ENCODE measurements around the gene ARID1B.

Gene ARID1B

DNA sequence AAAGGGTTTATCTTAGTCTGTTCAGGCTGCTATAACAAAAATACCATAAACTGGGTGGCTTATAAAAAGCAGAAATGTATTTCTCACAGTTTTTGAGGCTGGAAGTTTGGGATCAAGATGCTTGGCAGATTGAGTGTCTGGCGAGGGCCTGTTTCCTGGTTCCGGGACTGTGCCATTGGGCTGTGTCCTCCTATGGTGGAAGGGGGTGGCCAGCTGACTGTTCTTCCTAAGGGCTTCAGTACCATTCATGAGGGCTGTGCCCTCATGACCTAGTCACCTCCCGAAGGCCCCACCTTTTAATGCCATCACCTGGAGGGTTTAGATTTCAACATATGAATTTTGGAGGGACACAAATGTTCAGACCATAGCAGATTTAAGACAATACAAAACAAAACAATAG lies 91.2 kb downstream of the ARID1B start:
- ATAC-seq (ENCODE audit: insufficient read depth, low read depth), result no peak
- no peak for TF ChIP-seq EZH2 (IDR thresholded peaks at IDR 0.05; ENCODE audit: borderline replicate concordance, low read depth, low read length, severe bottlenecking)
- TF ChIP-seq, protein P1, sequence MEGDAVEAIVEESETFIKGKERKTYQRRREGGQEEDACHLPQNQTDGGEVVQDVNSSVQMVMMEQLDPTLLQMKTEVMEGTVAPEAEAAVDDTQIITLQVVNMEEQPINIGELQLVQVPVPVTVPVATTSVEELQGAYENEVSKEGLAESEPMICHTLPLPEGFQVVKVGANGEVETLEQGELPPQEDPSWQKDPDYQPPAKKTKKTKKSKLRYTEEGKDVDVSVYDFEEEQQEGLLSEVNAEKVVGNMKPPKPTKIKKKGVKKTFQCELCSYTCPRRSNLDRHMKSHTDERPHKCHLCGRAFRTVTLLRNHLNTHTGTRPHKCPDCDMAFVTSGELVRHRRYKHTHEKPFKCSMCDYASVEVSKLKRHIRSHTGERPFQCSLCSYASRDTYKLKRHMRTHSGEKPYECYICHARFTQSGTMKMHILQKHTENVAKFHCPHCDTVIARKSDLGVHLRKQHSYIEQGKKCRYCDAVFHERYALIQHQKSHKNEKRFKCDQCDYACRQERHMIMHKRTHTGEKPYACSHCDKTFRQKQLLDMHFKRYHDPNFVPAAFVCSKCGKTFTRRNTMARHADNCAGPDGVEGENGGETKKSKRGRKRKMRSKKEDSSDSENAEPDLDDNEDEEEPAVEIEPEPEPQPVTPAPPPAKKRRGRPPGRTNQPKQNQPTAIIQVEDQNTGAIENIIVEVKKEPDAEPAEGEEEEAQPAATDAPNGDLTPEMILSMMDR (IDR thresholded peaks at IDR 0.05; ENCODE audit: borderline replicate concordance, extremely low read depth, low read length, poor library complexity, severe bottlenecking), result no peak
- H4K20me1 ChIP-seq (ENCODE audit: insufficient read depth, low read length), result peaks cover 80% of the 10 kb centered on the region
- no peak overlapping the region for H3K9ac ChIP-seq (ENCODE audit: low read depth, low read length)
- H3K27ac ChIP-seq (ENCODE audit: low read length), result no peak overlapping the region
- H2AFZ ChIP-seq (ENCODE audit: low read depth, low read length), result no peak overlapping the region
- H3K36me3 ChIP-seq (ENCODE audit: insufficient read depth, low read length), result 0 out of 2 replicates have a peak, but pooled peaks cover 9% of the 10 kb centered on the region
- peaks cover 100% of the 10 kb centered on the region for H3K79me2 ChIP-seq (ENCODE audit: insufficient read depth, low read length)
- no peak for DNase-seq
- no peak overlapping the region for H3K4me2 ChIP-seq (ENCODE audit: insufficient read depth, low read length)
- H3K27me3 ChIP-seq (ENCODE audit: insufficient read depth, low read length, poor library complexity), result no peaks in the 10 kb centered on the region
- H3K4me1 ChIP-seq (ENCODE audit: insufficient read depth, low read length), result no peaks in the 10 kb centered on the region
- H3K9me3 ChIP-seq (ENCODE audit: insufficient read depth, low read length, severe bottlenecking), result no peaks in the 10 kb centered on the region
- no peak overlapping the region for H3K4me3 ChIP-seq (ENCODE audit: low read depth in 1 of 2, low read length in 2 of 2)

DNA sequence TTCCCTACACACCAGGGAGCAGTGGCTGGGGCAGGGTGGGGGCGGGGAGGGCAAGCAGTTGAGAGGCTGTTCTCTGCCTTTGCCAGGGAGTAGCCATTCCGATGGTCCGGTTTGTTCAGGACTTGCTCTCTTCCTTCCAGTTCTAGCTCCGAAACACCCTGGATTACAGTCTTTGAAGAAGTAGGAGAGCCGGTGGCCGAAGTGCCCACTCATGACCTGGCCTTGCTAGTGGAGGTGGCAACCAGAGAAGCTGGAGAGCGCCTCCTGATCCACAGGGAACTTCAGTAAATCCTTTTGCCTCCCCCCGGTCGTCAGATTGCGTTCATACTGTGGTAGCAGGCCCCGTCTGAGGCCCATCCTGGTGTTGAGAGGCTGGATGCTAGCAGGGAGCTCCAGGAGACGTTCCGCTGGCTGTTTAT lies 92.8 kb downstream of the ARID1B start:
- Histone ChIP-seq H3K9ac (ENCODE audit: low read depth, low read length) (no peak overlapping the region), H3K4me1 (ENCODE audit: insufficient read depth, low read length) (no peaks in the 10 kb centered on the region)

GRCh38 chr6:156870924-156871539 lies 93.9 kb downstream of the ARID1B start:
- Histone ChIP-seq H3K36me3 (ENCODE audit: insufficient read depth, low read length) (peaks cover 14% of the 10 kb centered on the region; the same call in 1 of the 2 replicates), H3K79me2 (ENCODE audit: insufficient read depth, low read length) (peaks cover 100% of the 10 kb centered on the region), H3K27me3 (ENCODE audit: insufficient read depth, low read length, poor library complexity) (no peaks in the 10 kb centered on the region), H3K27ac (ENCODE audit: low read length) (no peak overlapping the region), H2AFZ (ENCODE audit: low read depth, low read length) (no peak overlapping the region), H3K9me3 (ENCODE audit: insufficient read depth, low read length, severe bottlenecking) (no peaks in the 10 kb centered on the region), H3K4me3 (ENCODE audit: low read depth in 1 of 2, low read length in 2 of 2) (no peak overlapping the region), H4K20me1 (ENCODE audit: insufficient read depth, low read length) (peaks cover 85% of the 10 kb centered on the region), H3K9ac (ENCODE audit: low read depth, low read length) (no peak overlapping the region), H3K4me2 (ENCODE audit: insufficient read depth, low read length) (no peak overlapping the region), H3K4me1 (ENCODE audit: insufficient read depth, low read length) (no peaks in the 10 kb centered on the region)
- TF ChIP-seq, protein P1 (IDR thresholded peaks at IDR 0.05; ENCODE audit: borderline replicate concordance, extremely low read depth, low read length, poor library complexity, severe bottlenecking), result no peak
- TF ChIP-seq EZH2 (IDR thresholded peaks at IDR 0.05; ENCODE audit: borderline replicate concordance, low read depth, low read length, severe bottlenecking), result no peak
- DNase-seq (no peak), ATAC-seq (ENCODE audit: insufficient read depth, low read depth) (no peak)

More for the DNA sequence above, 92.8 kb downstream of the ARID1B start:
- ATAC-seq (ENCODE audit: insufficient read depth, low read depth) (no peak), DNase-seq (no peak)
- Histone ChIP-seq H3K4me2 (ENCODE audit: insufficient read depth, low read length) (no peak overlapping the region), H3K27ac (ENCODE audit: low read length) (no peak overlapping the region), H3K36me3 (ENCODE audit: insufficient read depth, low read length) (peaks cover 14% of the 10 kb centered on the region; the same call in 1 of the 2 replicates), H3K9me3 (ENCODE audit: insufficient read depth, low read length, severe bottlenecking) (no peaks in the 10 kb centered on the region), H3K4me3 (ENCODE audit: low read depth in 1 of 2, low read length in 2 of 2) (no peak overlapping the region), H3K27me3 (ENCODE audit: insufficient read depth, low read length, poor library complexity) (no peaks in the 10 kb centered on the region), H2AFZ (ENCODE audit: low read depth, low read length) (no peak overlapping the region), H3K79me2 (ENCODE audit: insufficient read depth, low read length) (peaks cover 100% of the 10 kb centered on the region), H4K20me1 (ENCODE audit: insufficient read depth, low read length) (peaks cover 86% of the 10 kb centered on the region)
- TF ChIP-seq, protein P1 (IDR thresholded peaks at IDR 0.05; ENCODE audit: borderline replicate concordance, extremely low read depth, low read length, poor library complexity, severe bottlenecking), result no peak
- TF ChIP-seq EZH2 (IDR thresholded peaks at IDR 0.05; ENCODE audit: borderline replicate concordance, low read depth, low read length, severe bottlenecking), result no peak

All from DND-41 (cell line).